ENCODE data around the gene PEF1. TPM values are rescaled to one million over a fixed set of nuclear protein-coding genes. Genes with fewer than 3 reads are reported as not detected.

Gene PEF1
- total and polyA plus RNA-seq, 2 of the 8 experiments (the other 6 are each of a cell fraction or from before 2014, with no cell fraction given), result 35.2 to 69.2 TPM

GRCh38 chr1:31640964-31641363, 3.7 kb downstream of the PEF1 start (continued):
- TF ChIP-seq, protein P1, sequence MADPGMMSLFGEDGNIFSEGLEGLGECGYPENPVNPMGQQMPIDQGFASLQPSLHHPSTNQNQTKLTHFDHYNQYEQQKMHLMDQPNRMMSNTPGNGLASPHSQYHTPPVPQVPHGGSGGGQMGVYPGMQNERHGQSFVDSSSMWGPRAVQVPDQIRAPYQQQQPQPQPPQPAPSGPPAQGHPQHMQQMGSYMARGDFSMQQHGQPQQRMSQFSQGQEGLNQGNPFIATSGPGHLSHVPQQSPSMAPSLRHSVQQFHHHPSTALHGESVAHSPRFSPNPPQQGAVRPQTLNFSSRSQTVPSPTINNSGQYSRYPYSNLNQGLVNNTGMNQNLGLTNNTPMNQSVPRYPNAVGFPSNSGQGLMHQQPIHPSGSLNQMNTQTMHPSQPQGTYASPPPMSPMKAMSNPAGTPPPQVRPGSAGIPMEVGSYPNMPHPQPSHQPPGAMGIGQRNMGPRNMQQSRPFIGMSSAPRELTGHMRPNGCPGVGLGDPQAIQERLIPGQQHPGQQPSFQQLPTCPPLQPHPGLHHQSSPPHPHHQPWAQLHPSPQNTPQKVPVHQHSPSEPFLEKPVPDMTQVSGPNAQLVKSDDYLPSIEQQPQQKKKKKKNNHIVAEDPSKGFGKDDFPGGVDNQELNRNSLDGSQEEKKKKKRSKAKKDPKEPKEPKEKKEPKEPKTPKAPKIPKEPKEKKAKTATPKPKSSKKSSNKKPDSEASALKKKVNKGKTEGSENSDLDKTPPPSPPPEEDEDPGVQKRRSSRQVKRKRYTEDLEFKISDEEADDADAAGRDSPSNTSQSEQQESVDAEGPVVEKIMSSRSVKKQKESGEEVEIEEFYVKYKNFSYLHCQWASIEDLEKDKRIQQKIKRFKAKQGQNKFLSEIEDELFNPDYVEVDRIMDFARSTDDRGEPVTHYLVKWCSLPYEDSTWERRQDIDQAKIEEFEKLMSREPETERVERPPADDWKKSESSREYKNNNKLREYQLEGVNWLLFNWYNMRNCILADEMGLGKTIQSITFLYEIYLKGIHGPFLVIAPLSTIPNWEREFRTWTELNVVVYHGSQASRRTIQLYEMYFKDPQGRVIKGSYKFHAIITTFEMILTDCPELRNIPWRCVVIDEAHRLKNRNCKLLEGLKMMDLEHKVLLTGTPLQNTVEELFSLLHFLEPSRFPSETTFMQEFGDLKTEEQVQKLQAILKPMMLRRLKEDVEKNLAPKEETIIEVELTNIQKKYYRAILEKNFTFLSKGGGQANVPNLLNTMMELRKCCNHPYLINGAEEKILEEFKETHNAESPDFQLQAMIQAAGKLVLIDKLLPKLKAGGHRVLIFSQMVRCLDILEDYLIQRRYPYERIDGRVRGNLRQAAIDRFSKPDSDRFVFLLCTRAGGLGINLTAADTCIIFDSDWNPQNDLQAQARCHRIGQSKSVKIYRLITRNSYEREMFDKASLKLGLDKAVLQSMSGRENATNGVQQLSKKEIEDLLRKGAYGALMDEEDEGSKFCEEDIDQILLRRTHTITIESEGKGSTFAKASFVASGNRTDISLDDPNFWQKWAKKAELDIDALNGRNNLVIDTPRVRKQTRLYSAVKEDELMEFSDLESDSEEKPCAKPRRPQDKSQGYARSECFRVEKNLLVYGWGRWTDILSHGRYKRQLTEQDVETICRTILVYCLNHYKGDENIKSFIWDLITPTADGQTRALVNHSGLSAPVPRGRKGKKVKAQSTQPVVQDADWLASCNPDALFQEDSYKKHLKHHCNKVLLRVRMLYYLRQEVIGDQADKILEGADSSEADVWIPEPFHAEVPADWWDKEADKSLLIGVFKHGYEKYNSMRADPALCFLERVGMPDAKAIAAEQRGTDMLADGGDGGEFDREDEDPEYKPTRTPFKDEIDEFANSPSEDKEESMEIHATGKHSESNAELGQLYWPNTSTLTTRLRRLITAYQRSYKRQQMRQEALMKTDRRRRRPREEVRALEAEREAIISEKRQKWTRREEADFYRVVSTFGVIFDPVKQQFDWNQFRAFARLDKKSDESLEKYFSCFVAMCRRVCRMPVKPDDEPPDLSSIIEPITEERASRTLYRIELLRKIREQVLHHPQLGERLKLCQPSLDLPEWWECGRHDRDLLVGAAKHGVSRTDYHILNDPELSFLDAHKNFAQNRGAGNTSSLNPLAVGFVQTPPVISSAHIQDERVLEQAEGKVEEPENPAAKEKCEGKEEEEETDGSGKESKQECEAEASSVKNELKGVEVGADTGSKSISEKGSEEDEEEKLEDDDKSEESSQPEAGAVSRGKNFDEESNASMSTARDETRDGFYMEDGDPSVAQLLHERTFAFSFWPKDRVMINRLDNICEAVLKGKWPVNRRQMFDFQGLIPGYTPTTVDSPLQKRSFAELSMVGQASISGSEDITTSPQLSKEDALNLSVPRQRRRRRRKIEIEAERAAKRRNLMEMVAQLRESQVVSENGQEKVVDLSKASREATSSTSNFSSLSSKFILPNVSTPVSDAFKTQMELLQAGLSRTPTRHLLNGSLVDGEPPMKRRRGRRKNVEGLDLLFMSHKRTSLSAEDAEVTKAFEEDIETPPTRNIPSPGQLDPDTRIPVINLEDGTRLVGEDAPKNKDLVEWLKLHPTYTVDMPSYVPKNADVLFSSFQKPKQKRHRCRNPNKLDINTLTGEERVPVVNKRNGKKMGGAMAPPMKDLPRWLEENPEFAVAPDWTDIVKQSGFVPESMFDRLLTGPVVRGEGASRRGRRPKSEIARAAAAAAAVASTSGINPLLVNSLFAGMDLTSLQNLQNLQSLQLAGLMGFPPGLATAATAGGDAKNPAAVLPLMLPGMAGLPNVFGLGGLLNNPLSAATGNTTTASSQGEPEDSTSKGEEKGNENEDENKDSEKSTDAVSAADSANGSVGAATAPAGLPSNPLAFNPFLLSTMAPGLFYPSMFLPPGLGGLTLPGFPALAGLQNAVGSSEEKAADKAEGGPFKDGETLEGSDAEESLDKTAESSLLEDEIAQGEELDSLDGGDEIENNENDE (IDR thresholded peaks at IDR 0.05; ENCODE audit: insufficient replicate concordance, low read length), result no peak
- TF ChIP-seq EGR1 (IDR thresholded peaks at IDR 0.05; ENCODE audit: borderline replicate concordance, low read depth, low read length), result no peak
- TF ChIP-seq SRF (IDR thresholded peaks at IDR 0.05; ENCODE audit: low read depth, low read length), result no peak
- TF ChIP-seq USF2 (IDR thresholded peaks at IDR 0.05; ENCODE audit: low read length), result no peak
- no peak for TF ChIP-seq SP2 (IDR thresholded peaks at IDR 0.05; ENCODE audit: low read length)
- TF ChIP-seq ASH2L (IDR thresholded peaks at IDR 0.05; ENCODE audit: low read length), result no peak
- TF ChIP-seq SP1 (IDR thresholded peaks at IDR 0.05; ENCODE audit: low read depth, low read length), result no peak
- TF ChIP-seq HDAC2 (IDR thresholded peaks at IDR 0.05; ENCODE audit: borderline replicate concordance in 1 of 2, low read depth in 2 of 2, low read length in 2 of 2), result no peak
- TF ChIP-seq BRCA1 (IDR thresholded peaks at IDR 0.05; ENCODE audit: low read depth, low read length), result no peak
